Stomach (tissue), 4 donors: ENCODE data around the gene TXNDC11.

Experiments
- EP300 ChIP-seq: sonication (generic); formaldehyde crosslinking; IDR thresholded peaks from one replicate; pipeline ENCODE4 v1.6.1; 2017; ENCODE audit warnings: antibody characterized with exemption
- TF ChIP-seq, protein P1 (sequence below), 7 experiments: fragments of 450-650 bp in 4 of 7; fragments of 200-600 bp in 3 of 7; sonication (generic) in 3 of 7; IDR thresholded peaks; one replicate each; pipeline ENCODE4 v1.5.1; 2016 to 2019; ENCODE audit warnings: antibody characterized with exemption in 7 of 7, control low read depth in 2 of 7, mild to moderate bottlenecking in 1 of 7

DNA sequence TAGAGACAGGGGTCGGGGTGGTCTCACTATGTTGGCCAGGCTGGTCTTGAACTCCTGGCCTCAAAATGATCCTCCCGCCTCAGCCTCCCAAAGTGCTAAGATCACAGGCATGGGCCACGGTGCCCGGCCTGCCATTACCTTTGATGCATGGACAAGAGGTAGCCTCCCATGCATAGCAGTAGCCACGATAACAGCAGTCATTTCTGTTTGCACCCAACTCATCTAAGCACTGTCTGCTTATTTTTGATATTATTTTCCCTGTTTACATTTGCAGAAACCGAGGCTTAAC, 111.9 kb downstream of the TXNDC11 start:
- TF ChIP-seq, protein P1, sequence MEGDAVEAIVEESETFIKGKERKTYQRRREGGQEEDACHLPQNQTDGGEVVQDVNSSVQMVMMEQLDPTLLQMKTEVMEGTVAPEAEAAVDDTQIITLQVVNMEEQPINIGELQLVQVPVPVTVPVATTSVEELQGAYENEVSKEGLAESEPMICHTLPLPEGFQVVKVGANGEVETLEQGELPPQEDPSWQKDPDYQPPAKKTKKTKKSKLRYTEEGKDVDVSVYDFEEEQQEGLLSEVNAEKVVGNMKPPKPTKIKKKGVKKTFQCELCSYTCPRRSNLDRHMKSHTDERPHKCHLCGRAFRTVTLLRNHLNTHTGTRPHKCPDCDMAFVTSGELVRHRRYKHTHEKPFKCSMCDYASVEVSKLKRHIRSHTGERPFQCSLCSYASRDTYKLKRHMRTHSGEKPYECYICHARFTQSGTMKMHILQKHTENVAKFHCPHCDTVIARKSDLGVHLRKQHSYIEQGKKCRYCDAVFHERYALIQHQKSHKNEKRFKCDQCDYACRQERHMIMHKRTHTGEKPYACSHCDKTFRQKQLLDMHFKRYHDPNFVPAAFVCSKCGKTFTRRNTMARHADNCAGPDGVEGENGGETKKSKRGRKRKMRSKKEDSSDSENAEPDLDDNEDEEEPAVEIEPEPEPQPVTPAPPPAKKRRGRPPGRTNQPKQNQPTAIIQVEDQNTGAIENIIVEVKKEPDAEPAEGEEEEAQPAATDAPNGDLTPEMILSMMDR (IDR thresholded peaks at IDR 0.05): no peak
- TF ChIP-seq EP300: no peak
